T-cell (primary cell): Measurements from ENCODE around the gene GREB1. TPM values are rescaled to one million over a fixed set of nuclear protein-coding genes. Genes with fewer than 3 reads are reported as not detected.

ENCODE experiments used
- ATAC-seq, 4 experiments: fragments of 200-7000 bp in 3 of 4; fragments of 150-1000 bp in 1 of 4; cut with Tn5 transposase; replicated peaks in 1 of 4; 1 replicate in 3 of 4; 2 replicates in 1 of 4; pipeline ENCODE4 v1.10.0; 2021; ENCODE audit warnings: moderate library complexity in 3 of 4, mild to moderate bottlenecking in 2 of 4, moderate number of reproducible peaks in 1 of 4
- CTCF ChIA-PET, 2 donors: fragments of 300-600 bp; sonication (Branson Sonifier 250); formaldehyde crosslinking; loops; one replicate each; lab custom pipeline; 2022; ENCODE audit warnings: antibody characterized with exemption in 2 of 2; lab: Charles Lee
- POLR2A ChIA-PET, 2 donors: fragments of 300-600 bp; sonication (Branson Sonifier 250); formaldehyde crosslinking; loops; one replicate each; lab custom pipeline; 2022; ENCODE audit warnings: antibody characterized with exemption in 2 of 2; lab: Charles Lee
- DNase-seq, 35 experiments: peaks; one replicate each; pipeline versions ENCODE4 v3.0.0 to v3.0.0-alpha.2; 2013 to 2023
- H3K27ac ChIP-seq: one replicate; pipeline ENCODE4 v1.5.1; 2013; ENCODE audit warnings: low read length
- H3K27me3 ChIP-seq, 2 experiments: replicated peaks in 1 of 2; 1 replicate in 1 of 2; 2 replicates in 1 of 2; pipeline versions ENCODE4 v1.6.1 to v1.7.0; 2013; ENCODE audit warnings: low read length in 1 of 2, mixed read lengths in 1 of 2; ENCODE audit not compliant: control insufficient read depth in 2 of 2, insufficient read depth in 2 of 2; ENCODE audit errors: extremely low read depth in 1 of 2
- H3K36me3 ChIP-seq, 2 donors: 1 replicate in 1 of 2; 2 replicates in 1 of 2; pipeline versions ENCODE4 v1.6.1 to v1.7.0; 2013; ENCODE audit warnings: low read length in 1 of 2; ENCODE audit not compliant: control insufficient read depth in 2 of 2, insufficient read depth in 1 of 2; ENCODE audit errors: extremely low read depth in 1 of 2
- H3K4me1 ChIP-seq, 2 experiments: 1 replicate in 1 of 2; 2 replicates in 1 of 2; pipeline versions ENCODE4 v1.6.1 to v1.7.0; 2013; ENCODE audit warnings: low read length in 2 of 2, mixed read lengths in 1 of 2; ENCODE audit not compliant: insufficient read depth in 2 of 2, control insufficient read depth in 1 of 2; ENCODE audit errors: extremely low read depth in 1 of 2
- H3K4me3 ChIP-seq, 2 donors: 1 replicate in 1 of 2; 2 replicates in 1 of 2; pipeline versions ENCODE4 v1.5.1 to v1.7.0; 2013; ENCODE audit warnings: mild to moderate bottlenecking in 2 of 2, low read length in 1 of 2, moderate library complexity in 1 of 2; ENCODE audit not compliant: control insufficient read depth in 1 of 2; ENCODE audit errors: extremely low read depth in 1 of 2
- H3K9me3 ChIP-seq: 2 replicates; pipeline ENCODE4 v1.7.0; 2013
- H3K27ac Mint-ChIP-seq, 2 donors: one replicate each; pipeline ENCODE4 v1.8.0; 2020 to 2021; ENCODE audit warnings: mild to moderate bottlenecking in 2 of 2, mixed read lengths in 2 of 2
- H3K27me3 Mint-ChIP-seq, 2 donors: one replicate each; pipeline ENCODE4 v1.8.0; 2021 to 2022; ENCODE audit warnings: mixed read lengths in 2 of 2
- H3K36me3 Mint-ChIP-seq: one replicate; pipeline ENCODE4 v1.8.0; 2021; ENCODE audit warnings: mixed read lengths
- H3K4me1 Mint-ChIP-seq, 3 donors: one replicate each; pipeline ENCODE4 v1.8.0; 2020 to 2022; ENCODE audit warnings: mixed read lengths in 3 of 3, mild to moderate bottlenecking in 1 of 3
- H3K4me3 Mint-ChIP-seq, 3 donors: one replicate each; pipeline ENCODE4 v1.8.0; 2020 to 2022; ENCODE audit warnings: mild to moderate bottlenecking in 3 of 3, mixed read lengths in 3 of 3, moderate library complexity in 3 of 3
- H3K9me3 Mint-ChIP-seq, 3 donors: one replicate each; pipeline ENCODE4 v1.8.0; 2020 to 2022; ENCODE audit warnings: mixed read lengths in 3 of 3
- WGBS: methylation state at CpG from one replicate; pipeline ENCODE4 v1.1.5; 2013; ENCODE audit warnings: missing lambda C conversion rate; ENCODE audit not compliant: insufficient coverage; 5-methylcytosine and 5-hydroxymethylcytosine counted together
- total RNA-seq, 35 experiments: library from RNA in 6 of 35; stranded (reverse) in 6 of 35; fragments of 120-200 nt in 1 of 35; gene quantifications; one replicate each; pipeline versions ENCODE4 v1.2.1 to v1.2.4 and lab custom pipeline; 2013 to 2026

GREB1 gene
- total RNA-seq, 5 donors from 2014 or later (not counting 1 experiment from before 2014, with no cell fraction given), result 0.23 to 1.2 (median 0.63) TPM

- POLR2A ChIA-PET, result no interaction called here
- Mint-ChIP-seq H3K36me3 (no peaks in the 10 kb centered on the region), H3K27me3 (peaks cover 15 to 31% of the 10 kb centered on the region in 2 donors), H3K4me1 (no peaks in the 10 kb centered on the region), H3K4me3 (no peak overlapping the region), H3K9me3 (no peaks in the 10 kb centered on the region), H3K27ac (no peak overlapping the region)
- ATAC-seq (no peak), DNase-seq (no peak)
- no peaks in the 10 kb centered on the region for H3K36me3 ChIP-seq
- no peak overlapping the region for H3K27ac ChIP-seq
- H3K4me3 ChIP-seq, result no peak overlapping the region
- 73% methylated on average over 5 of the region's 7 CpGs for WGBS
- H3K9me3 ChIP-seq, result no peaks in the 10 kb centered on the region
- CTCF ChIA-PET, result interaction anchor here in 1 of 2 donors (0.7 kb wide), 1 partner anchor 253 kb away, joined by 3 read pairs; no protein-coding TSS in a partner anchor
- peaks cover 3 to 34% of the 10 kb centered on the region in 2 experiments for H3K27me3 ChIP-seq
- no peaks in the 10 kb centered on the region for H3K4me1 ChIP-seq
Observed at GRCh38 chr2:11534746-11535484, 1.1 kb downstream of the GREB1 start.

GRCh38 chr2:11535899-11536344, 2.1 kb downstream of the GREB1 start:
- H3K9me3 ChIP-seq, result no peaks in the 10 kb centered on the region
- H3K27me3 ChIP-seq, result peaks cover 3 to 34% of the 10 kb centered on the region in 2 experiments
- Mint-ChIP-seq H3K4me1 (no peaks in the 10 kb centered on the region), H3K4me3 (no peak overlapping the region), H3K27ac (no peak overlapping the region), H3K36me3 (no peaks in the 10 kb centered on the region), H3K9me3 (no peaks in the 10 kb centered on the region), H3K27me3 (peaks cover 19 to 39% of the 10 kb centered on the region in 2 donors)
- POLR2A ChIA-PET, result no interaction called here
- CTCF ChIA-PET, result no interaction called here
- 68% methylated on average over 4 of the region's 7 CpGs for WGBS
- ATAC-seq (no peak), DNase-seq (no peak)
- no peak overlapping the region for H3K4me3 ChIP-seq
- H3K4me1 ChIP-seq, result no peaks in the 10 kb centered on the region
- H3K36me3 ChIP-seq, result no peaks in the 10 kb centered on the region
- no peak overlapping the region for H3K27ac ChIP-seq

- no peak for ATAC-seq
- Mint-ChIP-seq H3K4me3 (no peak overlapping the region), H3K4me1 (no peaks in the 10 kb centered on the region), H3K36me3 (no peaks in the 10 kb centered on the region), H3K9me3 (no peaks in the 10 kb centered on the region), H3K27ac (no peak overlapping the region), H3K27me3 (peaks cover 29 to 52% of the 10 kb centered on the region in 2 donors)
- no peaks in the 10 kb centered on the region for H3K4me1 ChIP-seq
- DNase-seq, result no peak
- no peak overlapping the region for H3K27ac ChIP-seq
- no peaks in the 10 kb centered on the region for H3K36me3 ChIP-seq
- ChIA-PET CTCF (no interaction called here), POLR2A (no interaction called here)
- no peak overlapping the region for H3K4me3 ChIP-seq
- WGBS, result 83% methylated on average over 9 of the region's 13 CpGs
- H3K9me3 ChIP-seq, result no peaks in the 10 kb centered on the region
- peaks cover 3 to 45% of the 10 kb centered on the region in 2 experiments for H3K27me3 ChIP-seq
Observed at GRCh38 chr2:11537951-11538350, 4.1 kb downstream of the GREB1 start.

GRCh38 chr2:11539317-11540147, 5.7 kb downstream of the GREB1 start:
- ChIA-PET CTCF (no interaction called here), POLR2A (no interaction called here)
- ATAC-seq, result no peak
- 65% methylated on average over 9 of the region's 18 CpGs for WGBS
- peaks cover 3 to 47% of the 10 kb centered on the region in 2 experiments for H3K27me3 ChIP-seq
- H3K9me3 Mint-ChIP-seq, result no peaks in the 10 kb centered on the region
- no peaks in the 10 kb centered on the region for H3K9me3 ChIP-seq
- H3K36me3 Mint-ChIP-seq, result no peaks in the 10 kb centered on the region
- no peaks in the 10 kb centered on the region for H3K4me1 ChIP-seq
- no peak for DNase-seq
- H3K27me3 Mint-ChIP-seq, result peaks cover 34 to 56% of the 10 kb centered on the region in 2 donors
- no peak overlapping the region for H3K4me3 Mint-ChIP-seq
- no peak overlapping the region for H3K4me3 ChIP-seq
- H3K27ac ChIP-seq, result no peak overlapping the region
- no peaks in the 10 kb centered on the region for H3K4me1 Mint-ChIP-seq
- H3K36me3 ChIP-seq, result no peaks in the 10 kb centered on the region
- H3K27ac Mint-ChIP-seq, result no peak overlapping the region

- H3K27me3 ChIP-seq, result peaks cover 3 to 45% of the 10 kb centered on the region in 2 experiments
- H3K27me3 Mint-ChIP-seq, result peaks cover 31 to 56% of the 10 kb centered on the region in 2 donors
- ChIA-PET POLR2A (no interaction called here), CTCF (no interaction called here)
- no peaks in the 10 kb centered on the region for H3K4me1 Mint-ChIP-seq
- no peaks in the 10 kb centered on the region for H3K9me3 ChIP-seq
- no peak overlapping the region for H3K27ac ChIP-seq
- DNase-seq (no peak), ATAC-seq (no peak)
- H3K27ac Mint-ChIP-seq, result no peak overlapping the region
- H3K4me3 Mint-ChIP-seq, result no peak overlapping the region
- H3K9me3 Mint-ChIP-seq, result no peaks in the 10 kb centered on the region
- H3K4me3 ChIP-seq, result no peak overlapping the region
- H3K36me3 Mint-ChIP-seq, result no peaks in the 10 kb centered on the region
- no peaks in the 10 kb centered on the region for H3K4me1 ChIP-seq
- no peaks in the 10 kb centered on the region for H3K36me3 ChIP-seq
- 31% methylated on average over 4 of the region's 12 CpGs for WGBS
Observed at GRCh38 chr2:11540148-11540995, 6.5 kb downstream of the GREB1 start.
